Adipose tissue (tissue), 3 donors: ENCODE data around the gene ACTR6. TPM values are rescaled to one million over a fixed set of nuclear protein-coding genes. Genes with fewer than 3 reads are reported as not detected.
"Not testable (repeated sequence)": the region's sequence is repeated elsewhere in the genome, so short reads cannot be mapped to it uniquely, and the experiment has no call there.

ENCODE experiments used
- H3K27ac ChIP-seq: one replicate; pipeline ENCODE4 v1.5.1; 2013; ENCODE audit warnings: low read depth, low read length
- WGBS, 3 donors: extraction: QIAGEN DNeasy Blood & Tissue Kit; methylation state at CpG; one replicate each; pipeline ENCODE4 v1.1.7; 2013; 5-methylcytosine and 5-hydroxymethylcytosine counted together
- polyA plus RNA-seq, 3 donors: library from polyadenylated mRNA; stranded (reverse); fragments of 200-250 nt; gene quantifications; one replicate each; pipeline ENCODE4 v1.2.3, GENCODE V29; 2013
- donor health status: healthy with polysubstance abuse.
- donor health status: Bipolar disorder and iron deficiency.
- donor health status: healthy.

The ACTR6 gene
- polyA plus RNA-seq, 3 donors, result 6.1 to 21.6 (median 12.9) TPM

- no peak overlapping the region for H3K27ac ChIP-seq
- WGBS, 3 donors, result 49 to 97% (median 80%) methylated on average over 5 of the region's 5 CpGs
Measured at GRCh38 chr12:100213016-100213891, 12.6 kb downstream of the ACTR6 start.

DNA sequence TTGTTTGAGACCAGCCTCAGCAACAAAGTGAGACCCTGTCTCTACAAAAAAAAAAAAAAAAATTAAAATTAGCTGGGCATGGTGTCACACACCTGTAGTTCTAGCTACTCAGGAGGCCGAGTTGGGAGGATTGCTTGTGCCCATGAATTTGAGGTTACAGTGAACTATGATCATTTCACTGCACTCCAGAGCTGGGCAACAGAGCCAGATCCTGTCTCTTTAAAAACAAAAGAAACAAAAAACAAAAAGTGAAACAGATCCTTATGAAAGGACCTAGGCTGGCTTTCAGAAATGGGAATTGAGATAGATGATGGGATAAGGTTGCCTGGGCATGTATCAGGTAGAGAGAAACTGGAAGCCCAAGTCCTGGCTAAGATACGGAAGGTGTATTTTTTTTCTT is 13.9 kb downstream of the ACTR6 start:
- H3K27ac ChIP-seq, result no peak overlapping the region
- WGBS, 3 donors, result 92 to 100% (median 96%) methylated on average over 2 of the region's 2 CpGs

DNA sequence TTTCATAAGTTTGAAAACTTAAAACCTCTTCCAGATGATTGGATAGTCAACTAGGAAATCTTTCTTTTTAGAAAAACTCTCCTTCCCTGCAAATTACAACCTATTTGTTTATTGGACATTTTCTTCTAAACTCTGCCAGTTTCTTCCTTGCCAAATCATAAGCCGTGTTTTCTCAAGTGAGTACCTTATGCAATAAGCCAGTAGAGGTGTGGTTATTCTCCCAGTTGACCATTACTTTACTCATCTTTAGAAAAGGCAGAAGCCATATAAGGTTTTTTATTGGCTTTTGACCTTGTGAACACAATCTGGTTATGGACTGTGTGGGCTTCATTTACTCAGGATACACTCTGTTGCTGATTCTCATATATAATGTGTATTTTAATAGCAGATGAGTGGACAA is 14.6 kb downstream of the ACTR6 start:
- 26 to 73% (median 33%) methylated on average over 1 of the region's 1 CpG for WGBS, 3 donors
- H3K27ac ChIP-seq, result no peak overlapping the region

DNA sequence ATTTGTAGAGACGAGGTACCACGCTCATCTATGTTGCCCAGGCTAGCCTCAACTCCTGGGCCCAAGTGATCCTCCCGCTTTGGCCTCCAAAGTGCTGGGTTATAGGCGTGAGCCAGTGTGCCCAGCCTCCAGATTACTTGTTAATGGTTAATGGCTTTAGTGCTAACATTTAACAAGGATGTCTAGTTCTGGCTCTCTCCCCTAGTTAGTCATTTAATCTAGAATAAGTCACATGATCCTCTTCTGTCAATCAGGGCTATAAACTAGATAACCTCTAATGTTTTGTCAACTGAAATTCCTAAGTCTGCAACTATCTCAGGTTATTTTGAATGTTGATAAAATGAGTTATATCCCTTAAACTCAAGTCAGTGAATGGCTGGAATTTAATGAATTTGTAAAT is 15.7 kb downstream of the ACTR6 start:
- WGBS, 3 donors, result 91 to 97% (median 91%) methylated on average over 4 of the region's 4 CpGs
- no peak overlapping the region for H3K27ac ChIP-seq

- H3K27ac ChIP-seq, result no peak overlapping the region
Measured at GRCh38 chr12:100219328-100220109, 18.9 kb downstream of the ACTR6 start.

GRCh38 chr12:100221523-100221922 is 20.9 kb downstream of the ACTR6 start:
- 76 to 96% (median 76%) methylated on average over 3 of the region's 3 CpGs for WGBS, 3 donors
- H3K27ac ChIP-seq, result no peak overlapping the region

More at GRCh38 chr12:100219328-100220109, 18.9 kb downstream of the ACTR6 start:
- 87 to 94% (median 88%) methylated on average over 5 of the region's 5 CpGs for WGBS, 3 donors

DNA sequence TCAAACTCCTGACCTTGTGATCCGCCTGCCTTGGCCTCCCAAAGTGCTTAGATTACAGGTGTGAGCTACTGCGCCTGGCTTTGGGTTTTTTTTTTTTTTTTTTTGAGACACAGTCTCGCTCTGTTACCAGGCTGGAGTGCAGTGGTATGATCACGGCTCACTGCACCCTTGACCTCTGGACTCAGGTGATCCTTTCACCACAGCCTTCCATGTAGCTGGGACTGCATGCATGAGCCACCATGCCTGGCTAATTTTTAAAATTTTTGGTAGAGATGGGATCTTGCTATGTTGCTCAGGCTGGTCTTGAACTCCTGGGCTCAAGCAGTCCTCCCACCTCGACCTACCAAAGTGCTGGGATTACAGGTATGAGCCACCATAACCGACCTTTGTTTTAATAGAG is 21.6 kb downstream of the ACTR6 start:
- WGBS, 3 donors, result 97 to 98% (median 97%) methylated on average over 6 of the region's 6 CpGs
- not testable (repeated sequence) for H3K27ac ChIP-seq

DNA sequence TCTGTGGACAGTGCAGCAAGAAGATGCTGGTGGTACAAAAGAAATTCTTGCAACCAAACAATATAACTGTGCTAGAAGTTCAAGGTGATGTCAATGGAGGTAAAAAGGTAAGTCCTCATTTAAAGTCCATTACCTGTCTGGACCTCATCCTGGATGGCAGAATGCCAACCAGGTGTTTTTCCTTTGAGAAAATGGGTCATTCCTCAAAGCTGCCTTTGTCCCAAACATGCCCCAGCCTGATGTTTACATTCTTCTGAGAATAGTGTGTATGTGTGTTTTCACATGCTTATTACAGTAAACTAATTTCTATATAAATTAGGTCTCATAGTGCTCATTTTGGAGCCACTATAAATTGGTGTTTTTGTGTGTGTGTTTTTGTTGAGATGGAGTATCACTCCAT is 24.9 kb downstream of the ACTR6 start:
- H3K27ac ChIP-seq, result no peak overlapping the region

- H3K27ac ChIP-seq, result no peak overlapping the region
- 92 to 97% (median 94%) methylated on average over 5 of the region's 5 CpGs for WGBS, 3 donors
Measured at GRCh38 chr12:100229036-100229635, 28.5 kb downstream of the ACTR6 start.

DNA sequence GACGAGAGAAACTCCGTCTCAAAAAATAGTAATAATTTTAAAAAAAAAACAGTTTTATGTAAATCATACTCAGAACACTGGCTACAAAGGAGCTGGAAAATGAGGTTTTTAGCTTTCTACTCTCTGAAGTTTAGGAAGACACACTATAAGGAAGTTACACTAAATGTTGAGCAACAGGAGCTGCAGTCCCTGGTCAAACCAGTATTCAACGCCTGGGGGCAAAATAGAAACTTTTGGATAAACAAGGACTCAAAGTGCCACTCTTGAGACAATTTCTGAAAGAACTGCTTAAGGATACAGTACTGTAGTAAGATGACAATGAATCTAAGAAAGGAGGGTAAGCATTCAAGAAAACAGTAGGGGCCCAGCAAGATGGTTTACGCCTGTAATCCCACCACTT is 29.3 kb downstream of the ACTR6 start:
- H3K27ac ChIP-seq, result no peak overlapping the region
- WGBS, 3 donors, result 63 to 92% (median 69%) methylated on average over 4 of the region's 4 CpGs

GRCh38 chr12:100231873-100232272 is 31.3 kb downstream of the ACTR6 start:
- WGBS, 3 donors, result 78 to 84% (median 83%) methylated on average over 3 of the region's 3 CpGs
- H3K27ac ChIP-seq, result not testable (repeated sequence)

DNA sequence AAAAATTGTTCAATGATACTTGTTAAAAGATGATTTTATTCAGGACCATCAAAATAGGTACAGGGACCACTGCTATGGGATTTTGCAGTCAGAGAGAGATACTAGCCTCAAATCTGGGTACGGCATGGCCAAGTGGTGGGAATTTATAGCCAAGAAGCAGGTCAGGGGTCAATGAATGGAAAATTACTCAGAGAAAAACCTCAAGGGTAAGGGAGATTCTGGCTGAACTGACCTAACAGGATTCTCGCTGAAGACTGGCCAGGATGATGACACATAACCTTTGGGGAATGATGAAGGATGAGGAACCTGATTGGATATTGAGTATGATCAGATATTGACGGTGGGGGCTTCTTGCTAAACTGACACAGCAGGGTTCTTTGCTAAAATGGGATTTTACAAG is 33.6 kb downstream of the ACTR6 start:
- no peak overlapping the region for H3K27ac ChIP-seq
- 37 to 47% (median 39%) methylated on average over 3 of the region's 3 CpGs for WGBS, 3 donors

DNA sequence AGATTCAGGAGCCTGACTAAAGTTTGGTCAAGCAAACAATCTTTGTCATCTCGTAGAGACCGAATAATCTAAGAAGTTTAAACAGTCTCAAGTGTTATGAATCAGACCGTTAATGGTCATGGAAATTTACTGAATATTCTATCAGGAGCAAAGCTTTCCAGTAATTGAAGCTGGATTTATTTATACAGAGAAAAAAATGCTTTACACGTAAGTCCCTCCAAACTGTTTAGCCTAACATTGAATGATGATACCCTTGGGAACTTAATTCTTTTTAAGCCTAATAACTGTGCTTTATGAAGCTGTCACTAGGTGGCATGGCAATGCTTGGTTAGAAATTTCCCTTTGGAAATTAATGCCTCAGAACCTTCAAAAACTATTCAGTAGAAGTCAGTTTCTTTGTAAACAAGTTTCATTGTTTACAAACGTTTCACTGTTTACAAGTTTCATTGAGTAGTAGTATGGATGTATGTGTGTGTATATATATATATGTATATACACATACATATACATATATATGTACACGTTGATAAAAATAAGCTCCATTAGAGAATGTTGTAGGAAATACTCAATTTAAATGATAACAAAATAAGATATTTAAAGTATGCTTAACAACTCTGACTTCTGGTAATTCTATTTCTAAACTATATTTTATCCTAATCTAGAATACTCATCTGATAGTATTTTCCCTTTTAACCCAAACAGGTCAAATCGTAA is 34.1 kb downstream of the ACTR6 start:
- no peak overlapping the region for H3K27ac ChIP-seq
- 31 to 45% (median 43%) methylated on average over 7 of the region's 7 CpGs for WGBS, 3 donors

GRCh38 chr12:100238801-100239200 is 38.2 kb downstream of the ACTR6 start:
- H3K27ac ChIP-seq, result no peak overlapping the region
- 94 to 96% (median 95%) methylated on average over 3 of the region's 3 CpGs for WGBS, 3 donors

DNA sequence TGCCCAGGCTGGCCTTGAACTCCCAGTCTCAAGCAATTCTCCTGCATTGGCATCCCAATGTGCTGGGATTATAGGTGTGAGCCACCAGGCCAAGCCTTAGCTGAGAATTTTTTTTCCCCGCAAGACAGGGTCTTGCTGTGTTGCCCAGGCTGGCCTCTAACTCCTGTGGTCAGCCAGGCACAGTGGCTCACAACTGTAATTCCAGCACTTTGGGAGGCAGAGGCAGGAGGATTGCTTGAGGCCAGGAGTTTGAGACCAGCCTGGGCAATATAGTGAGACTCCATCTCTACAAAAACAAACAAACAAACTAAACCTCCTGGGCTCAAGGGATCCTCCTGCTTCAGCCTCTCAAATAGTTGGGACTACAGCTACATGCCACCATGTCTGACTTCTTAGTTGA is 39.0 kb downstream of the ACTR6 start:
- WGBS, 3 donors, result 89 to 100% (median 98%) methylated on average over 1 of the region's 1 CpG
- H3K27ac ChIP-seq, result no peak overlapping the region

DNA sequence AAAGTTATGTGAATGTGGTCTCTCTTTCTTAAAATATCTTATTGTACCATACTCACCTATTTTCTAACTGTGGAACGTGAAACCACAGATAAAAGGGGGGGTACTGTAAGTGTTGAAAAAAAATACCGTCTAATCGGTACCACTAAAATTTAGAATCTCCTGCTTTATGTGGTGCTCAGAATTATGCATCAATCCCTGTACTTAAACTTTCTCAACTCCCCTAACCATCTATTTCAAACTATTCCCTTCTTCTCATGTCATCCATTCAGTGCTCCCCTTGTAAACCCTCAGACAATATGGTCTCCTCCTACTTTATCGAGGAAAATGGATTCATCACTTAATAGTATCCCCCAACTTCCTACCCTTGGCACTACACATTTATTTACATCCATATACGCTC is 42.5 kb downstream of the ACTR6 start:
- H3K27ac ChIP-seq, result no peak overlapping the region
- 78 to 94% (median 82%) methylated on average over 5 of the region's 5 CpGs for WGBS, 3 donors

DNA sequence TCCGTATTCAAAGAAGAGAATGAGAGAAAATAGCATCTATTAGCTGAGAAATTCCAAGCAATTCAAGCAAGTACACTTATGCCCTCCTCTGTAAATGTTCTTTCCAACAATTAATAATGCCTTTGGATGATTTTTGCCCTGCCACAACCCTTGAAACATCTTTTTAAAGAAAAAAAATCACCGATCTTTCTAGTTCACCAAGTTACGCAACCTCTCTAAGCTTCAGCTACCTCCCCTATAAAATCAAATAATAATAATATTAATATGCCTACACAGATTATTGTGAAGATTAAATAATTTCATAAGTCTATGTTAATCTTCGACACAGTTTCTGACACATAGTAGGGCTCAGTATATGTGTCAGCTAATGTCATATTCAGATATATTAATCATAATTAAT is 47.1 kb downstream of the ACTR6 start:
- 91 to 96% (median 93%) methylated on average over 4 of the region's 4 CpGs for WGBS, 3 donors
- no peak overlapping the region for H3K27ac ChIP-seq

- no peak overlapping the region for H3K27ac ChIP-seq
Measured at GRCh38 chr12:100248886-100249285, 48.3 kb downstream of the ACTR6 start.

DNA sequence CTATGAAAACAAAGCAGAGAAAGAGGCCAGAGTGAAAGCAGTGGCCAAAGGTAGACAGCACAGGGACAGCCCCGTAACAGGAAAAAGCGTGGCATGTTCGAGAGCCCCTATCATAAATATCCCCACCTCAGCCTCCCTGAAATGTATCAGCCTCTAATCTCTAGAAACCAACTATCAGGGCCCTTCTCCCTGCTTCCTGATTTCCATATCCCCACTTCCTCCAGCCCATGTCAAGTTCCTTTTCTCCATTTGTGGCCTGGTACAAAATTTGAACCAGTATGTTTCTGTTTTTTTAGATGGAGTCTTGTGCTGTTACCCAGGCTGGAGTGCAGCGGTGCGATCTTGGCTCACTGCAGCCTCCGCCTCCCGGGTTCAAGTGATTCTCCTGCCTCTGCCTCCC is 49.3 kb downstream of the ACTR6 start:
- H3K27ac ChIP-seq, result no peak overlapping the region
- 69 to 92% (median 75%) methylated on average over 7 of the region's 7 CpGs for WGBS, 3 donors
